Left lung (tissue), 10 donors: ENCODE results near the gene ANXA3. TPM values are rescaled to one million over a fixed set of nuclear protein-coding genes. Genes with fewer than 3 reads are reported as not detected.

Source experiments
- ATAC-seq: fragments of 200-7000 bp; cut with Tn5 transposase; one replicate; pipeline ENCODE4 v1.9.1; 2020; ENCODE audit warnings: moderate library complexity
- DNase-seq, 4 donors: peaks; one replicate each; pipeline ENCODE4 v3.0.0-alpha.2; 2013 to 2020
- H3K27ac ChIP-seq, 2 donors: fragments of 200-600 bp; sonication (generic) in 1 of 2; one replicate each; pipeline versions ENCODE4 v1.5.0 to v1.8.0; 2020 to 2021
- H3K27me3 ChIP-seq, 2 donors: fragments of 200-600 bp; sonication (generic) in 1 of 2; one replicate each; pipeline versions ENCODE4 v1.5.0 to v1.8.0; 2020 to 2021
- H3K36me3 ChIP-seq, 2 donors: fragments of 200-600 bp; sonication (generic) in 1 of 2; one replicate each; pipeline versions ENCODE4 v1.5.0 to v1.8.0; 2020 to 2021
- H3K4me1 ChIP-seq, 2 donors: fragments of 200-600 bp; one replicate each; pipeline ENCODE4 v1.8.0; 2021
- H3K4me3 ChIP-seq, 2 donors: fragments of 200-600 bp; sonication (generic) in 1 of 2; one replicate each; pipeline versions ENCODE4 v1.5.0 to v1.8.0; 2020 to 2021; ENCODE audit warnings: mild to moderate bottlenecking in 1 of 2
- H3K9me3 ChIP-seq, 2 donors: fragments of 200-600 bp; sonication (generic) in 1 of 2; one replicate each; pipeline versions ENCODE4 v1.5.0 to v1.8.0; 2020 to 2021
- CTCF ChIP-seq, 2 donors: fragments of 200-600 bp; sonication (generic) in 1 of 2; IDR thresholded peaks; one replicate each; pipeline versions ENCODE4 v1.5.0 to v1.8.0; 2021; ENCODE audit warnings: antibody characterized with exemption in 2 of 2
- intact Hi-C, 2 donors: fragments of 100-400 bp; cut with DNase I; formaldehyde crosslinking; loops; one replicate each; pipeline versions ENCODE4 v1.11.2 to v1.14.2; 2022
- polyA plus RNA-seq, 6 donors: library from polyadenylated mRNA; unstranded; fragments of 120-200 nt; gene quantifications; one replicate each; pipeline ENCODE4 v1.2.1, GENCODE V29; 2013; ENCODE audit not compliant: insufficient read length in 6 of 6
- total RNA-seq, 2 donors: library from RNA; stranded (reverse); fragmentation: NEBNext Ultra II Directional; extraction: Animal tissue kit (Norgen Biotek cat#: 25700); gene quantifications; one replicate each; pipeline ENCODE4 v1.2.1, GENCODE V29; 2021
- donor health status: DM: no; HTN: yes; CAD: no.
- donor health status: DM: no; HTN: no; CAD: no.

Gene ANXA3
- total and polyA plus RNA-seq, 8 donors: 70.4 to 159 (median 112) TPM

GRCh38 chr4:78613522-78614321 is 62.2 kb downstream of the ANXA3 start:
- Histone ChIP-seq H3K9me3 (no peaks in the 10 kb centered on the region), H3K27me3 (no peaks in the 10 kb centered on the region), H3K27ac (peak overlapping the region in 1 of 2 donors; percentile 51), H3K4me1 (peaks cover 0 to 35% of the 10 kb centered on the region in 2 donors), H3K4me3 (no peak overlapping the region), H3K36me3 (peaks cover 0 to 9% of the 10 kb centered on the region in 2 donors)
- no peak for TF ChIP-seq CTCF (IDR thresholded peaks at IDR 0.05)
- intact Hi-C loops: loop anchor here in 1 of 2 donors (5.0 kb wide), 1 partner anchor 249 kb away; no protein-coding TSS in a partner anchor
- peak; percentile 36 for ATAC-seq
- DNase-seq: no peak

GRCh38 chr4:78616046-78616498 is 64.5 kb downstream of the ANXA3 start:
- no peaks in the 10 kb centered on the region for H3K9me3 ChIP-seq
- peaks cover 0 to 25% of the 10 kb centered on the region in 2 donors for H3K4me1 ChIP-seq
- H3K27me3 ChIP-seq: no peaks in the 10 kb centered on the region
- DNase-seq: no peak
- H3K36me3 ChIP-seq: no peaks in the 10 kb centered on the region
- intact Hi-C loops: no loop called here
- no peak overlapping the region for H3K4me3 ChIP-seq
- TF ChIP-seq CTCF (IDR thresholded peaks at IDR 0.05): no peak
- H3K27ac ChIP-seq: no peak overlapping the region
- peak; percentile 17 for ATAC-seq

- no peak overlapping the region for H3K27ac ChIP-seq
- intact Hi-C loops: no loop called here
- H3K4me1 ChIP-seq: peaks cover 0 to 10% of the 10 kb centered on the region in 2 donors
- DNase-seq (no peak), ATAC-seq (no peak)
- H3K27me3 ChIP-seq: no peaks in the 10 kb centered on the region
- TF ChIP-seq CTCF (IDR thresholded peaks at IDR 0.05): no peak
- H3K36me3 ChIP-seq: no peaks in the 10 kb centered on the region
- H3K9me3 ChIP-seq: no peaks in the 10 kb centered on the region
- no peak overlapping the region for H3K4me3 ChIP-seq
These were observed 66.9 kb downstream of the ANXA3 start for GRCh38 chr4:78618436-78618835.

- Histone ChIP-seq H3K9me3 (no peaks in the 10 kb centered on the region), H3K27me3 (no peaks in the 10 kb centered on the region), H3K27ac (no peak overlapping the region), H3K4me1 (no peaks in the 10 kb centered on the region), H3K36me3 (no peaks in the 10 kb centered on the region), H3K4me3 (no peak overlapping the region)
- TF ChIP-seq CTCF (IDR thresholded peaks at IDR 0.05): no peak
- DNase-seq: no peak
- intact Hi-C loops: no loop called here
- ATAC-seq: no peak
These were observed 69.8 kb downstream of the ANXA3 start for GRCh38 chr4:78621395-78621794.

- Histone ChIP-seq H3K36me3 (no peaks in the 10 kb centered on the region), H3K4me3 (no peak overlapping the region), H3K27me3 (no peaks in the 10 kb centered on the region), H3K9me3 (no peaks in the 10 kb centered on the region), H3K27ac (no peak overlapping the region), H3K4me1 (no peaks in the 10 kb centered on the region)
- DNase-seq (no peak), ATAC-seq (peak; percentile 53)
- intact Hi-C loops: no loop called here
- TF ChIP-seq CTCF (IDR thresholded peaks at IDR 0.05): no peak
These were observed 70.8 kb downstream of the ANXA3 start for GRCh38 chr4:78622253-78622979.
